Mesothelial cell of epicardium (in vitro differentiated cells): ENCODE data around the gene MCF2. TPM values are rescaled to one million over a fixed set of nuclear protein-coding genes. Genes with fewer than 3 reads are reported as not detected.

Experiments
- DNase-seq, 2 experiments: peaks; one replicate each; pipeline ENCODE4 v3.0.0; 2021; ENCODE audit warnings: low spot score in 2 of 2; ENCODE audit not compliant: unreplicated experiment in 2 of 2
- H3K27ac Mint-ChIP-seq: 2 replicates; pipeline ENCODE4 v1.8.0; 2021; ENCODE audit warnings: mixed read lengths
- H3K27me3 Mint-ChIP-seq: 2 replicates; pipeline ENCODE4 v1.8.0; 2021; ENCODE audit warnings: low read depth, mixed read lengths
- H3K36me3 Mint-ChIP-seq: 2 replicates; pipeline ENCODE4 v1.8.0; 2021; ENCODE audit warnings: mixed read lengths
- H3K4me1 Mint-ChIP-seq: 2 replicates; pipeline ENCODE4 v1.8.0; 2021; ENCODE audit warnings: mixed read lengths
- H3K4me3 Mint-ChIP-seq: 2 replicates; pipeline ENCODE4 v1.8.0; 2021; ENCODE audit warnings: mild to moderate bottlenecking, moderate library complexity, mixed read lengths
- H3K9me3 Mint-ChIP-seq: 2 replicates; pipeline ENCODE4 v1.8.0; 2021; ENCODE audit warnings: mixed read lengths
- CTCF ChIP-seq: fragments of 200-600 bp; sonication (generic); IDR thresholded peaks from one replicate; pipeline ENCODE4 v1.5.0; 2021; ENCODE audit warnings: antibody characterized with exemption; ENCODE audit not compliant: unreplicated experiment
- total RNA-seq: library from RNA; stranded (reverse); gene quantifications from 3 replicates; pipeline ENCODE4 v1.2.1, GENCODE V29; 2021

The MCF2 gene
- total RNA-seq, 1 donor from 2014 or later, result not detected

- Mint-ChIP-seq H3K4me1 (no peaks in the 10 kb centered on the region), H3K36me3 (no peaks in the 10 kb centered on the region), H3K4me3 (no peak overlapping the region), H3K27me3 (peaks cover 2% of the 10 kb centered on the region), H3K9me3 (no peaks in the 10 kb centered on the region), H3K27ac (no peak overlapping the region)
- TF ChIP-seq CTCF, result peak; percentile 37
- no peak for DNase-seq
These were observed 148.5 kb downstream of the MCF2 start for GRCh38 chrX:139559383-139560042.

GRCh38 chrX:139554991-139555675 lies 152.8 kb downstream of the MCF2 start:
- Mint-ChIP-seq H3K27me3 (peaks cover 2% of the 10 kb centered on the region), H3K4me1 (no peaks in the 10 kb centered on the region), H3K4me3 (no peak overlapping the region), H3K27ac (no peak overlapping the region), H3K36me3 (no peaks in the 10 kb centered on the region), H3K9me3 (no peaks in the 10 kb centered on the region)
- DNase-seq, result no peak
- TF ChIP-seq CTCF, result no peak

- peaks cover 2% of the 10 kb centered on the region for H3K27me3 Mint-ChIP-seq
- no peak for TF ChIP-seq CTCF
- H3K4me1 Mint-ChIP-seq, result no peaks in the 10 kb centered on the region
- DNase-seq, result no peak
- no peaks in the 10 kb centered on the region for H3K9me3 Mint-ChIP-seq
- H3K4me3 Mint-ChIP-seq, result no peak overlapping the region
- no peak overlapping the region for H3K27ac Mint-ChIP-seq
- no peaks in the 10 kb centered on the region for H3K36me3 Mint-ChIP-seq
These were observed 153.6 kb downstream of the MCF2 start for GRCh38 chrX:139554376-139554775.

GRCh38 chrX:139544591-139544990 lies 163.4 kb downstream of the MCF2 start:
- TF ChIP-seq CTCF, result no peak
- H3K9me3 Mint-ChIP-seq, result peaks cover 18% of the 10 kb centered on the region
- no peaks in the 10 kb centered on the region for H3K36me3 Mint-ChIP-seq
- H3K27me3 Mint-ChIP-seq, result peaks cover 2% of the 10 kb centered on the region
- no peak for DNase-seq
- peaks cover 3% of the 10 kb centered on the region for H3K4me1 Mint-ChIP-seq
- H3K27ac Mint-ChIP-seq, result no peak overlapping the region
- H3K4me3 Mint-ChIP-seq, result no peak overlapping the region

GRCh38 chrX:139543920-139544319 lies 164.0 kb downstream of the MCF2 start:
- H3K36me3 Mint-ChIP-seq, result no peaks in the 10 kb centered on the region
- no peak overlapping the region for H3K4me3 Mint-ChIP-seq
- H3K9me3 Mint-ChIP-seq, result peaks cover 18% of the 10 kb centered on the region
- TF ChIP-seq CTCF, result no peak
- H3K27ac Mint-ChIP-seq, result no peak overlapping the region
- H3K27me3 Mint-ChIP-seq, result peaks cover 2% of the 10 kb centered on the region
- no peak for DNase-seq
- H3K4me1 Mint-ChIP-seq, result peaks cover 4% of the 10 kb centered on the region
